HG03565 (cell line): Measurements from ENCODE around the gene KRTAP3-1.

Experiments
- ATAC-seq: cut with Tn5 transposase; IDR thresholded peaks from one replicate; pipeline ENCODE4 v1.9.1; 2021; ENCODE audit warnings: mild to moderate bottlenecking, moderate library complexity; ENCODE audit not compliant: unreplicated experiment

KRTAP3-1 gene

DNA sequence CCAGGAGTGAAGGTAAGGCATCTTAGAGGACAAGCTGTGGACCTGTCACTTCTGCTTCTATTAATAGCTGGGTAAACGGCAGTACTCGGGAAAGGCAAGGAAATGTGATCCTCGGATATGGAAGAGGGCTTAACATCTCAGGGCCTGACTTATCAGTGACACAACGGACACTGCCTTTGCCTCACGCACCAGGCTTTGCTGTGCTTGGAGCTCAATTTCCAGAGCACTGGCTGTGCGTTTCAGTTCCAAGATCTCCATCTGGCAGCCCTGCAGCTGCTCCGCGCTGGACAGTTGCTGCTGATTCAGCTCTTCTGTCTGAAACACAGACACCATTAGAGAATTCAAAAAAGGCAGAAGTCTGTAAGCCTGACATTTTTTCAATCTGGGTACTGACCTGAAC lies 28.3 kb downstream of the KRTAP3-1 start:
- no peak for ATAC-seq

DNA sequence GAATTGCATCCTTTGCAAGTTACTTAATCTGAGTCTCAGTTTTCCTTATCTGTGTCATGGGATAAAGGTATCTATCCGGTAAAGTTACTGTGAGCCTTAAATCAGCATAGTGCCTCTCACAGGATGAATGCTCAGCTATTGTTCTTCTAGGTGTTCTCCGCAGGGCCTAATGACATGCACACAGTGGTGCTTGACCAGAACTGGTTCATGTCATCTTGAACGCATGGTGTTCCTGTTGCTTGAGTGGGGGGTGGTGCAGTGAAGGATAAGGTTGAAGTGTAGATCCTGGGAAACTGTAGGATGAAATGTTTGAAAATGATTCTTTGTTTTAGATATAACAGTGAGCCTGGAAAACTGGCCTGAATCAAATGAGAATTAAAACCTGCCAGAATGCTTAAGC lies 28.8 kb downstream of the KRTAP3-1 start:
- no peak for ATAC-seq

DNA sequence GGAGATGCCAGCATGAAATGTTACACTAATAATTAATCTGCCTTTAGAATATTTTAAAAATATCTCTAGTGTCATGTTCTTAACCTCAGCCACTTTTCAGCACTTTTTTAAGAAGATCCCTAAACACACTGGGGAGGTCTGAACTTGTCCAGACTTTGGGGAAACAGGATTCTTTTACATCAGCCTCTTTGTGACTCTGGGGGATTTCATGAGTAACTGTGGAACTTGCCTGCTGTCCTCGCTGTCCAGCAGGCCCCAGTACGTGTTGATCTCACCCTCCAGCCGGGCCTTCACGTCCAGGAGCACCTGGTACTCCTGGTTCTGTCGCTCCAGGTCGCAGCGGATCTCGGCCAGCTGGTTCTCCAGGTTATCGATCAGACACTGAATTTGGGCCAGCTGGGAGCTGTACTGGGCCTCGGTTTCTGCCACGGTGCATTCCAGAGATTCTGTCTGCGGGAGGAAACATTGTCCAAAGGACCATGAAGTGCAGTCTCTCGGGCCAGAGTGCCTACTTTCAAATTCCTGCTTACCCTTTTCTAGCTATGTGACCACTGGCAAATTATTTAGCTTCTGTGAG lies 30.3 kb downstream of the KRTAP3-1 start:
- no peak for ATAC-seq

DNA sequence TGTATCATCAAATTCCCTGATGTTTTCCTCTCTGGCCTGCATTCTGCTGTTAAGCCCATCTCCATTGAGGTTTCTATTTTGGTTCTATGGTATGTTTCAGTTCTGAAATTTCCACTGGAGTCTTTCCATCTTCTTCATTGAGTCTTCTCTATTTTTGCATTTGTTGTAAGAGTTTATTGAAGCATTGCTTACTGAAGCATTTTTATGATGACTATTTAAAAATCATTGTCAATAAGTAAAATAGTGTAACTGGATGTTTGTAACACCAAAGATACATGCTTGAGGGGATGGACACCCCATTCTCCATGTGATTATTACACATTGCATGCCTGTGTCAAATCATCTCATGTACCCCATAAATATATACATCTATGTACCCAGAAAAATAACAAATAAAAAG lies 33.4 kb downstream of the KRTAP3-1 start:
- no peak for ATAC-seq

DNA sequence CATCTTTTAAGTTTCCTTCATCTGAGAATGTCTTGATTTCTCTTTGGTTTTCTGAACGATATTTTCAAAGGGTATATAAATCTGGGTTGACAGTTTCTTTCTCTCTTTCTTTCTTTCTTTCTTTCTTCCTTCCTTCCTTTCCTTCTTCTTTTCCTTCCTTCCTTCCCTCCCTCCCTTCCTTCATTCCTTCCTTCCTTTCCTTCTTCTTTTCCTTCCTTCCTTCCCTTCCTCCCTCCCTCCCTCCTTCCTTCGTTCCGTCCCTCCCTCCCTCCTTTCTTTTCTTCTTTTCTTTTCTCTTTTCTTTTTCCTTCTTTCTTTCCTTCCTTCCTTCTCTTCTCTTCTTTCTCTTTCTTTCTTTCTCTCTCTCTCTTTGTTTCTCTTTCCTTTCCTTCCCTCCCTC lies 34.6 kb downstream of the KRTAP3-1 start:
- no peak for ATAC-seq

DNA sequence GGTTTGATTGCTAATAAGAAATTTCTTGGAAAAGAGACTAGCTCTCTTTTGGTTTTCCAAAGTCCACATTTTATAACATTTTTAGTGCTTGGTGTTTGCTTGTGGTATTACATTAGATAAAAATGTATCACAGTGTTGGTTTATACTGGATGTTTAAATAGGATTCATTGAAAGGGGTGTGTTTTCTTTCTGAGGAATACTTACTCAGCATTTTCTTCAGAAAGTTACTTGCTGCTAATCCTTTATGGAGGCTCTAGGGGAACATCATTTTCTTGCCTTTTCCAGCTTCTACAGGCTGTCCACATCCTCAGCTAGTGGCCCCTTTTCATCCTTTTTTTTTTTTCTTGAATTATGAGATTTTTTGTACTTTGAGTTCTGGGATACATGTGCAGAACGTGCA lies 41.3 kb downstream of the KRTAP3-1 start:
- ATAC-seq: no peak

DNA sequence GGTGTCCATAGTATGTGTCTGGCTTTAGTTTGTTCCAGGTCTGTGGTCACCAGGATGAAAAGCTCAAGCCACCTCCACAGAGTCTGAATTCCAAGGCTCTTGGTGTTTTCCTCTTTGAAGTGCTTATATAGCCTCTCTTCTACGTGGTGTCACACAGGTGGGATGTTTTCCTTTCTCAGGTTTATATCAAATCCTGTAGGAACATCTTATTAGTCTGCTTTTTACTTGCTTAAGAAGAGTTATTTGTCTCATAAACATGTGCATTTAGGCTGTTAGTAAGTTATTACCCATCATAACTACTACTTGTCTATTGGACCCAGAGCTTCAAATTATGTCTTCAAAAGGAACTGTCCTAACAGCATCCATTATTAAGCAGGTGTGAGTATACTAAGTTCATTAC lies 42.1 kb downstream of the KRTAP3-1 start, which contains the start of gene KRT39:
TSS of gene KRT39 (minus strand) at position 101 of the 400 bp plus-strand sequence. CDS start at position 9, 92 bp downstream.
- ATAC-seq: no peak

DNA sequence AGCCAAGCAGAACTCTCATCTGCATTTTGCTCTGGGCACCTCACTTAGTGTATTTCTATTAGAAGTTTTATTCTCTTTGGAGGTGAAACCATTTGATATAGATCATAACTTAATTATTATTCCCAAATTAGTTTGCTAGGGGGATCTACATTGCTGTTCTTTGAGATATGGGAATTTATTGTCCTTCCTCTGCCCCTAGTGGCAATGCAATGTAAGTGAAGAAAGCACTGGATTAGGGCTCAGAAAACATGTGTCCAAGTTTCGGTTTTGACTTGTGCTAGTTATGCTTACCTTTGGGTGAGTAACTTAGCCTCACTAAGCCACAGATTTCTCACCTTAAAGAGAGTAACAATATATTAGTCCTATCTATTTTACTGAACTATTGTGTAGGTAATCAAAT lies 45.1 kb downstream of the KRTAP3-1 start:
- no peak for ATAC-seq

DNA sequence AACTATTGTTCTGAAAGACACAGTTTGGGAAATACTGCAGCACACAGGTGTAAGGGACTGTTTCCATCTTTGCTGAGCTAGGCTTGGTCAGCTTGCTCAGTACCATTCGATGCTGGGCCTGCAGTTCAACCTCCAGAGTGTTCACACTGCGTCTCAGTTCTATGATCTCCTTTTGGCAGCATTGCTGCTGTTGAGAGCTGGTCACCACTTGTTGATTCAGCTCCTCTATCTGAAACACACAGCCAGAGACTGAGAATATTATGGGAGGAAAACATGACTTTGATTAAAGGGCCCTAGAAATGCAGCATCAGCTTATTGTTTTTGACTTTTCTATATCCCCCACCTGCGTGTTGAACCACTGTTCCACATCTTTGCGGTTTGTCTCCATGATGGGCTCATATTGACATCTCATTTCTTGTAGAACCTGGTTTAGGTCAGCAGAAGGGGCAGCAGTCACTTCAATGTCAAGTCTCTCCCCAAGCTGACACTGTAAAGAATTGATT lies 46.8 kb downstream of the KRTAP3-1 start:
- no peak for ATAC-seq

DNA sequence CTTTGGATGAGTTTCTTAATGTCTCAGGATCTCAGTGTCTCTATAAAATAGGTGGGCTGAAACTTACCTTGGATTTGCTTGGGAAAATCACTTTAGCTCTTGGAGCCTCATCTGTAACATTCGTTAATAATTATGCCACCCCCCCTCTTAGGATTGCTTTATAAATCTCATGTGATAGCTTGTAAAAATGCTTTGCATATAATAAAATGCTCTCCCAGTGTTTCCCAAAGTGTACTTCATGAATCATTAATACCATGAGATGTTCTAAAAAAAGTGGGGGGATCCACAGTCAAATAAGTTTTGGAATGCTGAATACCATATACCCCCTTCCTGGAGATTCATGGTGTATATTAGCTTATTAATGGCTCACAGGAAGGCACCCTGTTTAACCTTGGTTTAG lies 47.3 kb downstream of the KRTAP3-1 start:
- no peak for ATAC-seq

DNA sequence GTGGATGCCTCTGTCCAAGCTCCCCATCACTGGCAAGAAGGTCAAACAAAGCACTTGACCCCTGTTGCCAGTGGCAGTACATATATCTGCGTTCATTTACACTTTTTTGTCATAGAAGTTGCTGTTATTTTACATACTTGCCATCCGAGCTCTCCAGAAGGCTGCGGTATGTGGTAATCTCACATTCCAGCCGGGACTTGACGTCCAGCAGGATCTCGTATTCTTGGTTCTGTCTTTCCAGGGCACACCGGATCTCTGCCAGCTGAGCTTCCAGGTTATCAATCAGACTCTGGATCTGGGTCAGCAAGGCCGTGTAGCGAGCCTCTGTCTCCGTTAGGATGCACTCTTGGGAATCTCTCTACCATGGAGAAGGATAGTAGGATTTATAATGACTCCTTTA lies 48.8 kb downstream of the KRTAP3-1 start:
- ATAC-seq: no peak
